Spleen (tissue), 7 donors: Measurements from ENCODE around the gene PI4K2B.

ENCODE experiments used
- CTCF ChIP-seq, 11 experiments: fragments of 200-600 bp in 7 of 11; fragments of 450-650 bp in 4 of 11; sonication (generic) in 4 of 11; IDR thresholded peaks in 8 of 11; conservative IDR thresholded peaks in 3 of 11; 1 replicate in 7 of 11; 2 replicates in 4 of 11; pipeline versions ENCODE4 v1.4.0 to v1.8.0; 2016 to 2021; ENCODE audit warnings: antibody characterized with exemption in 11 of 11, inconsistent platforms in 4 of 11, mild to moderate bottlenecking in 1 of 11
- POLR2A ChIP-seq, 3 donors: fragments of 450-650 bp; IDR thresholded peaks; one replicate each; pipeline ENCODE4 v1.5.1; 2017; ENCODE audit warnings: antibody characterized with exemption in 3 of 3, mild to moderate bottlenecking in 1 of 3
- POLR2AphosphoS5 ChIP-seq, 3 donors: sonication (generic); formaldehyde crosslinking; IDR thresholded peaks; one replicate each; pipeline ENCODE4 v1.5.1; 2017; ENCODE audit warnings: antibody characterized with exemption in 3 of 3
- donor health status: DM: no; HTN: no; CAD: no; lungs with moderate emphysema.
- donor health status: DM: no; HTN: no; CAD: no.
- donor health status: DM: no; HTN: no; CAD: no.

DNA sequence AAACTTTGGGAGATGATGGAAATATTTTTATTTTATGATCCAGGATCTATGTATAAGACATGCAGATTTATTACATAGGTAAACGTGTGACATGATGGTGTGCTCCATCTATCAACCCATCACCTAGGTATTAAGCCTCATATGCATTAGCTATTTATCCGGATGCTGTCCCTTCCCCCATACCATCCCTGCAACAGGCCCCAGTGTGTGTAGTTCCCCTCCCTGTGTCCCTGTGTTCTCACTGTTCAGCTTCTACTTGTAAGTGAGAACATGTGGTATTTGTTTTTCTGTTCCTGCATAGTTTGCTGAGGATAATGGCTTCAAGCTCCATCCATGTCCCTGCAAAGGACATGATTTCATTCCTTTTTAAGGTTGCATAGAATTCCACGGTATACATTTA is 50.6 kb downstream of the PI4K2B start:
- TF ChIP-seq CTCF (IDR thresholded peaks at IDR 0.05 in 8 of 11, conservative IDR thresholded peaks at IDR 0.05 in 3 of 11), result no peak
- TF ChIP-seq POLR2A (IDR thresholded peaks at IDR 0.05), result no peak
- no peak for TF ChIP-seq POLR2AphosphoS5 (IDR thresholded peaks at IDR 0.05)
